K562 (cell line): Measurements from ENCODE around the gene CCDC7. TPM values are rescaled to one million over a fixed set of nuclear protein-coding genes. Genes with fewer than 3 reads are reported as not detected.

Source experiments
- ATAC-seq: fragments of 200-7000 bp; cut with Tn5 transposase; 3 replicates; pipeline ENCODE4 v1.9.1; 2020; ENCODE audit warnings: moderate library complexity
- BruUV-seq: library from RNA; stranded (reverse); fragments of 400-500 nt; replicated peaks from 2 replicates; lab custom pipeline; 2021; lab: Mats Ljungman, UMichigan
- CTCF ChIA-PET: fragments of 300-600 bp; formaldehyde crosslinking; extraction: SDS; loops from one replicate; lab custom pipeline; 2021; ENCODE audit warnings: low intra/inter-chr PET ratio; lab: Yijun Ruan, JAX
- POLR2A ChIA-PET: fragments of 300-600, 350-650 bp; sonication (Branson Sonifier 250); formaldehyde crosslinking; extraction: SDS; loops from one replicate; lab custom pipeline; 2021; ENCODE audit warnings: antibody characterized with exemption, inconsistent platforms; lab: Yijun Ruan, JAX
- DNase-seq, 4 experiments: peaks; one replicate each; pipeline versions ENCODE4 v3.0.0 to v3.0.0-alpha.2; 2011 to 2018; ENCODE audit warnings: low spot score in 3 of 4, mixed read lengths in 3 of 4; ENCODE audit errors: extremely low read depth in 1 of 4
- FAIRE-seq: peaks from 2 replicates; lab custom pipeline; 2011; peaks lifted over from hg19 to GRCh38; lab: Jason Lieb, UNC
- H2AFZ ChIP-seq: 2 replicates; pipeline ENCODE4 v1.6.0; 2011; ENCODE audit warnings: low read depth, low read length, control low read depth, inconsistent platforms
- H3K27ac ChIP-seq: fragments of 200-600 bp; 3 replicates; pipeline ENCODE4 v1.8.0; 2011; ENCODE audit warnings: low read depth, mild to moderate bottlenecking, control low read depth, inconsistent platforms, low read length, moderate library complexity, mixed read lengths; ENCODE audit errors: extremely low read depth
- H3K27me3 ChIP-seq, 2 experiments: fragments of 300-600 bp in 1 of 2; 2 replicates in 1 of 2; 3 replicates in 1 of 2; pipeline versions ENCODE4 v1.6.0 to v1.8.0; 2011; ENCODE audit warnings: inconsistent platforms in 2 of 2, low read length in 2 of 2, mild to moderate bottlenecking in 1 of 2, mixed read lengths in 1 of 2, moderate library complexity in 1 of 2; ENCODE audit not compliant: control insufficient read depth in 2 of 2, insufficient read depth in 2 of 2
- H3K36me3 ChIP-seq: fragments of 300-600 bp; 3 replicates; pipeline ENCODE4 v1.8.0; 2011; ENCODE audit warnings: mild to moderate bottlenecking, low read length, inconsistent platforms; ENCODE audit not compliant: control insufficient read depth, insufficient read depth
- H3K4me1 ChIP-seq, 2 experiments: fragments of 200-600 bp in 1 of 2; replicated peaks in 1 of 2; 2 replicates in 1 of 2; 3 replicates in 1 of 2; pipeline versions ENCODE4 v1.5.1 to v1.8.0; 2011; ENCODE audit warnings: inconsistent platforms in 2 of 2, low read length in 2 of 2, mild to moderate bottlenecking in 1 of 2, mixed read lengths in 1 of 2, moderate library complexity in 1 of 2; ENCODE audit not compliant: control insufficient read depth in 2 of 2, insufficient read depth in 2 of 2
- H3K4me2 ChIP-seq: 2 replicates; pipeline ENCODE4 v1.6.1; 2011; ENCODE audit warnings: low read length, control low read depth, inconsistent platforms, mixed read lengths; ENCODE audit not compliant: insufficient read depth
- H3K4me3 ChIP-seq: fragments of 200-600 bp; sonication (generic), shearing (Covaris generic); 2 replicates; pipeline ENCODE4 v1.5.1; 2016; ENCODE audit warnings: control low read depth, inconsistent platforms
- H3K79me2 ChIP-seq: fragments of 200-600 bp; 3 replicates; pipeline ENCODE4 v1.8.0; 2011; ENCODE audit warnings: low read length, inconsistent platforms; ENCODE audit not compliant: control insufficient read depth, insufficient read depth
- H3K9ac ChIP-seq, 2 experiments: 2 replicates each; pipeline versions ENCODE4 v1.6.0 to v1.6.1; 2011; ENCODE audit warnings: low read depth in 2 of 2, low read length in 2 of 2, control low read depth in 1 of 2, inconsistent platforms in 1 of 2, mild to moderate bottlenecking in 1 of 2, mixed read lengths in 1 of 2; ENCODE audit not compliant: insufficient read depth in 1 of 2
- H3K9me1 ChIP-seq: one replicate; pipeline ENCODE4 v1.6.0; 2011; ENCODE audit warnings: inconsistent platforms, mild to moderate bottlenecking, low read length, moderate library complexity; ENCODE audit not compliant: control insufficient read depth, insufficient read depth
- H3K9me3 ChIP-seq: replicated peaks from 2 replicates; pipeline ENCODE4 v1.5.1; 2011; ENCODE audit warnings: low read depth, low read length, inconsistent platforms; ENCODE audit not compliant: control insufficient read depth, insufficient read depth
- H4K20me1 ChIP-seq: replicated peaks from 2 replicates; pipeline ENCODE4 v1.6.1; 2011; ENCODE audit warnings: low read length, inconsistent platforms, mixed read lengths; ENCODE audit not compliant: control insufficient read depth, insufficient read depth
- ATF1 ChIP-seq, 2 experiments: fragments of 450-650 bp in 1 of 2; IDR thresholded peaks; 2 replicates each; pipeline ENCODE4 v1.6.1; 2016; ENCODE audit warnings: missing compliant biosample characterization in 1 of 2, missing genetic modification characterization in 1 of 2
- ETV5 ChIP-seq: sonication (generic); formaldehyde crosslinking; IDR thresholded peaks from 2 replicates; pipeline ENCODE4 v1.4.0; 2020; ENCODE audit warnings: low read depth, mild to moderate bottlenecking, missing genetic modification reagents
- HMGN3 ChIP-seq: IDR thresholded peaks from 2 replicates; pipeline ENCODE4 v1.6.1; 2011; ENCODE audit warnings: borderline replicate concordance, low read depth, mild to moderate bottlenecking, mixed read lengths, low read length; ENCODE audit not compliant: insufficient read length; ENCODE audit errors: extremely low read depth
- HOXB6 ChIP-seq: fragments of 250-450 bp; sonication (Bioruptor Pico); IDR thresholded peaks from 2 replicates; pipeline ENCODE4 v1.5.1; 2022; ENCODE audit warnings: mild to moderate bottlenecking, borderline replicate concordance
- ILK ChIP-seq: fragments of 450-650 bp; IDR thresholded peaks from 2 replicates; pipeline ENCODE4 v1.6.1; 2016; ENCODE audit warnings: missing genetic modification characterization, low read depth, mild to moderate bottlenecking, missing compliant biosample characterization, moderate library complexity, borderline replicate concordance
- KLF16 ChIP-seq: IDR thresholded peaks from 2 replicates; pipeline ENCODE4 v1.6.1; 2016; ENCODE audit warnings: antibody characterized with exemption
- NFE2 ChIP-seq: IDR thresholded peaks from 2 replicates; pipeline ENCODE4 v1.6.1; 2014; ENCODE audit warnings: antibody characterized with exemption, low read depth
- RFX5 ChIP-seq: IDR thresholded peaks from 2 replicates; pipeline ENCODE4 v1.6.1; 2011; ENCODE audit warnings: low read depth, mild to moderate bottlenecking, improper control_type of control experiment, low read length
- SMAD4 ChIP-seq: fragments of 250-450 bp; sonication (Bioruptor Pico); conservative IDR thresholded peaks from 2 replicates; pipeline ENCODE4 v1.8.0; 2021; ENCODE audit warnings: inconsistent platforms, mild to moderate bottlenecking, moderate library complexity
- SPI1 ChIP-seq: IDR thresholded peaks from 2 replicates; pipeline ENCODE4 v1.6.1; 2011; ENCODE audit warnings: low read depth, low read length, control low read depth, borderline replicate concordance
- WHSC1 ChIP-seq: IDR thresholded peaks from one replicate; pipeline ENCODE4 v1.6.1; 2012; ENCODE audit warnings: low read length, control low read depth, inconsistent platforms
- ZBED1 ChIP-seq: IDR thresholded peaks from 2 replicates; pipeline ENCODE4 v1.6.1; 2014
- ZC3H11A ChIP-seq: IDR thresholded peaks from 2 replicates; pipeline ENCODE4 v1.6.1; 2012; ENCODE audit warnings: low read depth, low read length, improper control_type of control experiment
- ZNF232 ChIP-seq: sonication (generic); formaldehyde crosslinking; IDR thresholded peaks from 2 replicates; pipeline ENCODE4 v1.8.0; 2022; ENCODE audit warnings: mild to moderate bottlenecking, missing genetic modification reagents
- in situ Hi-C: fragments of 300-500 bp; cut with MboI; formaldehyde crosslinking; loops from 4 replicates; pipeline ENCODE4 v1.15.0; 2018; ENCODE audit warnings: inconsistent platforms, mixed read lengths
- intact Hi-C: fragments of 100-400 bp; cut with micrococcal nuclease; formaldehyde crosslinking; loops from 2 replicates; pipeline ENCODE4 v1.14.2; 2022
- polyA plus RNA-seq, 8 experiments: library from polyadenylated mRNA; depleted of rRNA in 4 of 8; stranded (reverse) in 5 of 8; unstranded in 3 of 8; fragments of >200 nt; fragmentation: Nextera tagmentation in 2 of 8; fragmentation: Illumina TruSeq in 1 of 8; extraction: Ambion mirVana in 2 of 8; extraction: Trizol in 1 of 8; gene quantifications; 2 replicates each; pipeline versions ENCODE4 v1.2.1 to v1.2.3, GENCODE V29; 2011 to 2014; ENCODE audit warnings: inconsistent platforms in 1 of 8, missing spikeins in 1 of 8
- total RNA-seq, 7 experiments: library from RNA; depleted of rRNA in 6 of 7; stranded (reverse); fragments of >200 nt in 6 of 7; fragmentation: Illumina TruSeq in 2 of 7; extraction: Trizol in 2 of 7; gene quantifications; 2 replicates each; pipeline versions ENCODE4 v1.2.1 to v1.2.3, GENCODE V29; 2011 to 2021; ENCODE audit warnings: low replicate concordance in 1 of 7
- TF ChIP-seq, protein P1 (sequence below): fragments of 450-650 bp; IDR thresholded peaks from 2 replicates; pipeline ENCODE4 v1.6.1; 2017; ENCODE audit warnings: antibody characterized with exemption, mild to moderate bottlenecking

CCDC7 gene
- total and polyA plus RNA-seq, 9 of the 15 experiments (the other 6 are each of a cell fraction or from before 2014, with no cell fraction given) = 1.5 to 6.6 (median 2.7) TPM

DNA sequence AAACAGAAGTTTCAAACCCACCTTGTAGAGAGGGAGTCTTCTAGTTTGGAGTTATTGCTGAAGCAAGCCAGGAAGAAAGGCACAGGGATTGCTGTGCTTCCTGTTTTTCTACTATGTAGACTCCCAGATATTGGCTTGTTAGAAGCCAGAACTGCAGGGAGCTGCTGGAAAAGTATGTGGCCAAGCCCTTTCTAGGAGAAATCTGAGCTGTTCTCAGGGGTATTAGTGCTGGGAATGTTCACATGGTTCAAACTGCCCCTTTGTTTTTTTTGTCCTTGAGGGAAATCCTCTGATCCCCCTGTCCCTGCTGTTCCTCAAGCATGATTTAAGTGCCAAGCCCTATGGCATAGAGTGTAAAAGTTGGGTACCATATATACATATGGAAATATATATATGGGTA lies 184.0 kb downstream of the CCDC7 start:
- FAIRE-seq (no peak), DNase-seq (no peak), ATAC-seq (no peak)
- Histone ChIP-seq H2AFZ (no peak overlapping the region), H4K20me1 (no peaks in the 10 kb centered on the region), H3K9me1 (no peaks in the 10 kb centered on the region), H3K27me3 (no peaks in the 10 kb centered on the region), H3K9me3 (no peaks in the 10 kb centered on the region), H3K4me1 (no peaks in the 10 kb centered on the region), H3K4me3 (no peak overlapping the region), H3K9ac (no peak overlapping the region), H3K4me2 (no peak overlapping the region), H3K27ac (no peak overlapping the region), H3K79me2 (no peaks in the 10 kb centered on the region), H3K36me3 (no peaks in the 10 kb centered on the region)
- in situ Hi-C loops = no loop called here
- intact Hi-C loops = no loop called here
- TF ChIP-seq ZBED1 = no peak
- TF ChIP-seq, protein P1, sequence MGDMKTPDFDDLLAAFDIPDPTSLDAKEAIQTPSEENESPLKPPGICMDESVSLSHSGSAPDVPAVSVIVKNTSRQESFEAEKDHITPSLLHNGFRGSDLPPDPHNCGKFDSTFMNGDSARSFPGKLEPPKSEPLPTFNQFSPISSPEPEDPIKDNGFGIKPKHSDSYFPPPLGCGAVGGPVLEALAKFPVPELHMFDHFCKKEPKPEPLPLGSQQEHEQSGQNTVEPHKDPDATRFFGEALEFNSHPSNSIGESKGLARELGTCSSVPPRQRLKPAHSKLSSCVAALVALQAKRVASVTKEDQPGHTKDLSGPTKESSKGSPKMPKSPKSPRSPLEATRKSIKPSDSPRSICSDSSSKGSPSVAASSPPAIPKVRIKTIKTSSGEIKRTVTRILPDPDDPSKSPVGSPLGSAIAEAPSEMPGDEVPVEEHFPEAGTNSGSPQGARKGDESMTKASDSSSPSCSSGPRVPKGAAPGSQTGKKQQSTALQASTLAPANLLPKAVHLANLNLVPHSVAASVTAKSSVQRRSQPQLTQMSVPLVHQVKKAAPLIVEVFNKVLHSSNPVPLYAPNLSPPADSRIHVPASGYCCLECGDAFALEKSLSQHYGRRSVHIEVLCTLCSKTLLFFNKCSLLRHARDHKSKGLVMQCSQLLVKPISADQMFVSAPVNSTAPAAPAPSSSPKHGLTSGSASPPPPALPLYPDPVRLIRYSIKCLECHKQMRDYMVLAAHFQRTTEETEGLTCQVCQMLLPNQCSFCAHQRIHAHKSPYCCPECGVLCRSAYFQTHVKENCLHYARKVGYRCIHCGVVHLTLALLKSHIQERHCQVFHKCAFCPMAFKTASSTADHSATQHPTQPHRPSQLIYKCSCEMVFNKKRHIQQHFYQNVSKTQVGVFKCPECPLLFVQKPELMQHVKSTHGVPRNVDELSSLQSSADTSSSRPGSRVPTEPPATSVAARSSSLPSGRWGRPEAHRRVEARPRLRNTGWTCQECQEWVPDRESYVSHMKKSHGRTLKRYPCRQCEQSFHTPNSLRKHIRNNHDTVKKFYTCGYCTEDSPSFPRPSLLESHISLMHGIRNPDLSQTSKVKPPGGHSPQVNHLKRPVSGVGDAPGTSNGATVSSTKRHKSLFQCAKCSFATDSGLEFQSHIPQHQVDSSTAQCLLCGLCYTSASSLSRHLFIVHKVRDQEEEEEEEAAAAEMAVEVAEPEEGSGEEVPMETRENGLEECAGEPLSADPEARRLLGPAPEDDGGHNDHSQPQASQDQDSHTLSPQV = no peak
- TF ChIP-seq ILK (tag) = no peak
- TF ChIP-seq NFE2 = no peak
- TF ChIP-seq KLF16 = no peak
- TF ChIP-seq SPI1 = no peak
- TF ChIP-seq HMGN3 = no peak
- TF ChIP-seq ATF1 (CRISPR knock-in tag; IDR thresholded peaks at IDR 0.05) = no peak
- TF ChIP-seq ATF1 (tag; IDR thresholded peaks at IDR 0.05) = no peak
- no peak for TF ChIP-seq RFX5
- TF ChIP-seq ZC3H11A = no peak
- no peak for TF ChIP-seq HOXB6 (CRISPR knock-in tag)
- TF ChIP-seq ZNF232 (CRISPR knock-in tag) = no peak
- no peak for TF ChIP-seq ETV5 (CRISPR knock-in tag)
- no peak for TF ChIP-seq SMAD4
- TF ChIP-seq WHSC1 = no peak
- CTCF ChIA-PET = no interaction called here
- POLR2A ChIA-PET = no interaction called here
- BruUV-seq = no TSS peak
